Measurements from ENCODE around the gene GLYATL1B. TPM values are rescaled to one million over a fixed set of nuclear protein-coding genes. Genes with fewer than 3 reads are reported as not detected.
"Not testable (repeated sequence)": the region's sequence is repeated elsewhere in the genome, so short reads cannot be mapped to it uniquely, and the experiment has no call there.

GLYATL1B gene
- total RNA-seq (2022) (not detected in 2 replicates), Bru-seq, nascent RNA (not detected), BruChase-seq, experiment 1, labeled RNA remaining after a 6-hour chase (not detected), BruChase-seq, experiment 2, labeled RNA remaining after a 2-hour chase (not detected)
- long read RNA-seq = 0 reads

- DNase-seq; CTCF ChIA-PET; H3K36me3 Mint-ChIP-seq (ENCODE audit: insufficient read depth, unreplicated experiment); H3K9me3 Mint-ChIP-seq (ENCODE audit: low read depth, unreplicated experiment); H3K27ac Mint-ChIP-seq (ENCODE audit: unreplicated experiment); H3K4me3 Mint-ChIP-seq (ENCODE audit: low read depth, unreplicated experiment); H3K4me1 Mint-ChIP-seq (ENCODE audit: low read depth, unreplicated experiment); BruUV-seq (replicated peaks); intact Hi-C loops (cut with micrococcal nuclease; ENCODE audit: unreplicated experiment): not testable (repeated sequence)
- peaks cover 36% of the 10 kb centered on the region for H3K27me3 Mint-ChIP-seq (ENCODE audit: unreplicated experiment)
These were observed at the start of gene GLYATL1B for GRCh38 chr11:59086007-59086406. Gene GLYATL1B (plus strand): TSS chr11:59086307. CDS start chr11:59086307, 0 bp downstream.

GRCh38 chr11:59036542-59036941 lies 49.6 kb upstream of the GLYATL1B start:
- DNase-seq; H3K27ac Mint-ChIP-seq (ENCODE audit: unreplicated experiment); BruUV-seq (replicated peaks); H3K36me3 Mint-ChIP-seq (ENCODE audit: insufficient read depth, unreplicated experiment); H3K4me1 Mint-ChIP-seq (ENCODE audit: low read depth, unreplicated experiment); H3K9me3 Mint-ChIP-seq (ENCODE audit: low read depth, unreplicated experiment); CTCF ChIA-PET; intact Hi-C loops (cut with micrococcal nuclease; ENCODE audit: unreplicated experiment); H3K4me3 Mint-ChIP-seq (ENCODE audit: low read depth, unreplicated experiment): not testable (repeated sequence)
- peaks cover 52% of the 10 kb centered on the region for H3K27me3 Mint-ChIP-seq (ENCODE audit: unreplicated experiment)

- H3K4me1 Mint-ChIP-seq (ENCODE audit: low read depth, unreplicated experiment); intact Hi-C loops (cut with micrococcal nuclease; ENCODE audit: unreplicated experiment); H3K27ac Mint-ChIP-seq (ENCODE audit: unreplicated experiment); H3K9me3 Mint-ChIP-seq (ENCODE audit: low read depth, unreplicated experiment); BruUV-seq (replicated peaks); DNase-seq; CTCF ChIA-PET; H3K36me3 Mint-ChIP-seq (ENCODE audit: insufficient read depth, unreplicated experiment); H3K4me3 Mint-ChIP-seq (ENCODE audit: low read depth, unreplicated experiment): not testable (repeated sequence)
- H3K27me3 Mint-ChIP-seq (ENCODE audit: unreplicated experiment) = peaks cover 44% of the 10 kb centered on the region
These were observed 48.7 kb upstream of the GLYATL1B start for GRCh38 chr11:59037434-59037833.

- CTCF ChIA-PET = no interaction called here
- BruUV-seq (replicated peaks) = no TSS peak
- Mint-ChIP-seq H3K4me3 (ENCODE audit: low read depth, unreplicated experiment) (no peak overlapping the region), H3K4me1 (ENCODE audit: low read depth, unreplicated experiment) (no peaks in the 10 kb centered on the region), H3K36me3 (ENCODE audit: insufficient read depth, unreplicated experiment) (no peaks in the 10 kb centered on the region), H3K27me3 (ENCODE audit: unreplicated experiment) (peaks cover 15% of the 10 kb centered on the region), H3K27ac (ENCODE audit: unreplicated experiment) (no peak overlapping the region), H3K9me3 (ENCODE audit: low read depth, unreplicated experiment) (no peaks in the 10 kb centered on the region)
- intact Hi-C loops (cut with micrococcal nuclease; ENCODE audit: unreplicated experiment) = no loop called here
- TF ChIP-seq CTCF (IDR thresholded peaks at IDR 0.05; ENCODE audit: unreplicated experiment) = no peak
- DNase-seq = no peak
These were observed 45.5 kb upstream of the GLYATL1B start for GRCh38 chr11:59040607-59041006.

- H3K4me3 Mint-ChIP-seq (ENCODE audit: low read depth, unreplicated experiment); H3K4me1 Mint-ChIP-seq (ENCODE audit: low read depth, unreplicated experiment); DNase-seq; H3K27ac Mint-ChIP-seq (ENCODE audit: unreplicated experiment); H3K9me3 Mint-ChIP-seq (ENCODE audit: low read depth, unreplicated experiment); CTCF ChIA-PET; BruUV-seq (replicated peaks); H3K36me3 Mint-ChIP-seq (ENCODE audit: insufficient read depth, unreplicated experiment): not testable (repeated sequence)
- peaks cover 22% of the 10 kb centered on the region for H3K27me3 Mint-ChIP-seq (ENCODE audit: unreplicated experiment)
- intact Hi-C loops (cut with micrococcal nuclease; ENCODE audit: unreplicated experiment) = loop anchor here (10.0 kb wide), 1 partner anchor 197 kb away; no protein-coding TSS in a partner anchor
These were observed 34.7 kb upstream of the GLYATL1B start for GRCh38 chr11:59051383-59051782.

GRCh38 chr11:59052355-59052754 lies 33.8 kb upstream of the GLYATL1B start:
- peaks cover 31% of the 10 kb centered on the region for H3K27me3 Mint-ChIP-seq (ENCODE audit: unreplicated experiment)
- DNase-seq; BruUV-seq (replicated peaks); H3K36me3 Mint-ChIP-seq (ENCODE audit: insufficient read depth, unreplicated experiment); H3K9me3 Mint-ChIP-seq (ENCODE audit: low read depth, unreplicated experiment); H3K27ac Mint-ChIP-seq (ENCODE audit: unreplicated experiment); H3K4me3 Mint-ChIP-seq (ENCODE audit: low read depth, unreplicated experiment); H3K4me1 Mint-ChIP-seq (ENCODE audit: low read depth, unreplicated experiment): not testable (repeated sequence)
- intact Hi-C loops (cut with micrococcal nuclease; ENCODE audit: unreplicated experiment) = loop anchor here (2.0 to 10.0 kb wide), 2 partner anchors 84 to 198 kb away; no protein-coding TSS in a partner anchor
- CTCF ChIA-PET = interaction anchor here (1.1 kb wide), 1 partner anchor 106 kb away, joined by 4 read pairs; no protein-coding TSS in a partner anchor
